Naive thymus-derived CD4-positive, alpha-beta T cell (primary cell): ENCODE results near the gene SH3TC1. TPM values are rescaled to one million over a fixed set of nuclear protein-coding genes. Genes with fewer than 3 reads are reported as not detected.

Source experiments
- ATAC-seq: fragments of 150-1000 bp; cut with Tn5 transposase; 2 replicates; pipeline ENCODE4 v1.10.0; 2021; ENCODE audit warnings: mild to moderate bottlenecking, moderate library complexity
- CTCF ChIA-PET: fragments of 350-600 bp; sonication (Branson Sonifier 250); formaldehyde crosslinking; loops from one replicate; lab custom pipeline; 2021; ENCODE audit warnings: antibody characterized with exemption; lab: Charles Lee
- POLR2A ChIA-PET: fragments of 350-600 bp; sonication (Branson Sonifier 250); formaldehyde crosslinking; loops from one replicate; lab custom pipeline; 2021; ENCODE audit warnings: antibody characterized with exemption, inconsistent platforms; lab: Charles Lee
- DNase-seq, 9 donors: peaks; one replicate each; pipeline versions ENCODE4 v3.0.0 to v3.0.0-alpha.2; 2020 to 2022; ENCODE audit warnings: mixed read lengths in 1 of 9
- H3K27ac ChIP-seq: one replicate; pipeline ENCODE4 v1.7.0; 2013; ENCODE audit warnings: mild to moderate bottlenecking, low read depth, low read length, moderate library complexity
- H3K27me3 ChIP-seq, 2 donors: one replicate each; pipeline ENCODE4 v1.7.0; 2013; ENCODE audit warnings: low read length in 2 of 2, mild to moderate bottlenecking in 2 of 2, moderate library complexity in 2 of 2; ENCODE audit not compliant: control insufficient read depth in 2 of 2, insufficient read depth in 2 of 2
- H3K36me3 ChIP-seq, 3 experiments: 1 replicate in 2 of 3; 2 replicates in 1 of 3; pipeline ENCODE4 v1.7.0; 2013; ENCODE audit warnings: low read length in 3 of 3, mild to moderate bottlenecking in 3 of 3, moderate library complexity in 1 of 3; ENCODE audit not compliant: insufficient read depth in 3 of 3, control insufficient read depth in 2 of 3
- H3K4me1 ChIP-seq, 2 donors: one replicate each; pipeline ENCODE4 v1.7.0; 2013; ENCODE audit warnings: low read length in 2 of 2, mild to moderate bottlenecking in 2 of 2, moderate library complexity in 1 of 2; ENCODE audit not compliant: control insufficient read depth in 2 of 2, insufficient read depth in 2 of 2
- H3K4me3 ChIP-seq: 2 replicates; pipeline ENCODE4 v1.7.0; 2013; ENCODE audit warnings: mild to moderate bottlenecking, low read length
- H3K9me3 ChIP-seq, 3 experiments: 1 replicate in 2 of 3; 2 replicates in 1 of 3; pipeline ENCODE4 v1.7.0; 2013; ENCODE audit warnings: low read length in 3 of 3; ENCODE audit not compliant: control insufficient read depth in 2 of 3
- H3K27ac Mint-ChIP-seq, 9 donors: one replicate each; pipeline ENCODE4 v1.8.0; 2020 to 2022; ENCODE audit warnings: mixed read lengths in 9 of 9, mild to moderate bottlenecking in 8 of 9, moderate library complexity in 5 of 9, inconsistent platforms in 2 of 9
- H3K27me3 Mint-ChIP-seq, 5 donors: one replicate each; pipeline ENCODE4 v1.8.0; 2021 to 2022; ENCODE audit warnings: mixed read lengths in 5 of 5, mild to moderate bottlenecking in 1 of 5
- H3K36me3 Mint-ChIP-seq, 5 donors: one replicate each; pipeline ENCODE4 v1.8.0; 2020 to 2022; ENCODE audit warnings: mixed read lengths in 5 of 5, mild to moderate bottlenecking in 3 of 5, inconsistent platforms in 1 of 5
- H3K4me1 Mint-ChIP-seq, 7 donors: one replicate each; pipeline ENCODE4 v1.8.0; 2020 to 2022; ENCODE audit warnings: mixed read lengths in 7 of 7, mild to moderate bottlenecking in 3 of 7, inconsistent platforms in 1 of 7
- H3K4me3 Mint-ChIP-seq, 10 donors: one replicate each; pipeline ENCODE4 v1.8.0; 2020 to 2022; ENCODE audit warnings: mild to moderate bottlenecking in 10 of 10, mixed read lengths in 10 of 10, moderate library complexity in 6 of 10, inconsistent platforms in 2 of 10
- H3K9me3 Mint-ChIP-seq, 11 donors: one replicate each; pipeline ENCODE4 v1.8.0; 2020 to 2022; ENCODE audit warnings: mixed read lengths in 11 of 11, mild to moderate bottlenecking in 4 of 11, inconsistent platforms in 1 of 11, moderate library complexity in 1 of 11
- intact Hi-C, 2 donors: fragments of 100-400 bp; cut with micrococcal nuclease; formaldehyde crosslinking; loops; one replicate each; pipeline ENCODE4 v1.15.1; 2023
- polyA plus RNA-seq, 2 donors: library from polyadenylated mRNA; unstranded; fragments of 300-500 nt; fragmentation: Illumina TruSeq; gene quantifications; one replicate each; pipeline ENCODE4 v1.2.3, GENCODE V29; 2021
- total RNA-seq, 6 experiments: library from RNA in 5 of 6; stranded (reverse) in 5 of 6; gene quantifications; 1 replicate in 5 of 6; 2 replicates in 1 of 6; pipeline ENCODE4 v1.2.3 and lab custom pipeline; 2021 to 2026

The SH3TC1 gene
- total and polyA plus RNA-seq, 7 experiments from 2014 or later: 6.5 to 120 (median 34.9) TPM

DNA sequence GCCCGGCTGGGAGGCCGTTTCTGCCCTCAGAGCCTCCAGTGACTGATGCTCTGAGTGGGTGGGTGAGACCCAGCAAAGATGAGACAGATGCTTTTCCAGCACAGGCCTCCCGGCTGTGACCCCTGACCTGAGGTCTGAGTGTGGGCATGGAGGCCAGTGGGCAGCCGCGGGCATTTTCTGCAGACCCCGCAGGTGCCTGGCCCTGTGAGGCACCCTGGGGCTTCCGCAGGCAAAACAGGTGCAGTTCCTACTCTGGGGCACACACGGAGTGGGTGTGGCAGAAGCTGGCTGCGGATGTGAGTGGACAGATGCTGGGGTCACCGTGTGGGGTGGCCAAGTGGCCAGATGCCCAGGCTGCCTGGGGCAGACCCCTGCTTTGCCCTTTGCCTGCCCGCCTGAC, 85.3 kb downstream of the SH3TC1 start:
- Mint-ChIP-seq H3K27ac (no peak overlapping the region), H3K4me1 (peaks cover 0 to 7% (median 0%) of the 10 kb centered on the region in 7 donors), H3K36me3 (no peaks in the 10 kb centered on the region), H3K9me3 (no peaks in the 10 kb centered on the region), H3K27me3 (no peaks in the 10 kb centered on the region), H3K4me3 (no peak overlapping the region)
- no peak overlapping the region for H3K27ac ChIP-seq
- H3K4me1 ChIP-seq: no peaks in the 10 kb centered on the region
- H3K4me3 ChIP-seq: no peak overlapping the region
- ATAC-seq: no peak
- POLR2A ChIA-PET: no interaction called here
- no peaks in the 10 kb centered on the region for H3K36me3 ChIP-seq
- CTCF ChIA-PET: no interaction called here
- intact Hi-C loops: no loop called here
- H3K9me3 ChIP-seq: no peaks in the 10 kb centered on the region
- no peak for DNase-seq
- no peaks in the 10 kb centered on the region for H3K27me3 ChIP-seq

GRCh38 chr4:8285143-8285975, 86.3 kb downstream of the SH3TC1 start:
- Mint-ChIP-seq H3K27me3 (no peaks in the 10 kb centered on the region), H3K4me3 (no peak overlapping the region), H3K9me3 (no peaks in the 10 kb centered on the region), H3K4me1 (peaks cover 0 to 4% (median 0%) of the 10 kb centered on the region in 7 donors), H3K27ac (no peak overlapping the region), H3K36me3 (no peaks in the 10 kb centered on the region)
- intact Hi-C loops: no loop called here
- no peaks in the 10 kb centered on the region for H3K27me3 ChIP-seq
- H3K9me3 ChIP-seq: no peaks in the 10 kb centered on the region
- no peaks in the 10 kb centered on the region for H3K36me3 ChIP-seq
- POLR2A ChIA-PET: no interaction called here
- ATAC-seq (no peak), DNase-seq (no peak)
- H3K4me1 ChIP-seq: no peaks in the 10 kb centered on the region
- no peak overlapping the region for H3K4me3 ChIP-seq
- no peak overlapping the region for H3K27ac ChIP-seq
- CTCF ChIA-PET: no interaction called here

- no peak overlapping the region for H3K4me3 ChIP-seq
- H3K36me3 ChIP-seq: no peaks in the 10 kb centered on the region
- Mint-ChIP-seq H3K4me3 (no peak overlapping the region), H3K36me3 (no peaks in the 10 kb centered on the region), H3K27ac (no peak overlapping the region), H3K27me3 (no peaks in the 10 kb centered on the region), H3K4me1 (peaks cover 0 to 4% (median 0%) of the 10 kb centered on the region in 7 donors), H3K9me3 (no peaks in the 10 kb centered on the region)
- ChIA-PET POLR2A (no interaction called here), CTCF (no interaction called here)
- intact Hi-C loops: no loop called here
- DNase-seq (no peak), ATAC-seq (no peak)
- H3K27me3 ChIP-seq: no peaks in the 10 kb centered on the region
- H3K4me1 ChIP-seq: no peaks in the 10 kb centered on the region
- H3K9me3 ChIP-seq: no peaks in the 10 kb centered on the region
- no peak overlapping the region for H3K27ac ChIP-seq
Observed at GRCh38 chr4:8285976-8286718, 87.1 kb downstream of the SH3TC1 start.

DNA sequence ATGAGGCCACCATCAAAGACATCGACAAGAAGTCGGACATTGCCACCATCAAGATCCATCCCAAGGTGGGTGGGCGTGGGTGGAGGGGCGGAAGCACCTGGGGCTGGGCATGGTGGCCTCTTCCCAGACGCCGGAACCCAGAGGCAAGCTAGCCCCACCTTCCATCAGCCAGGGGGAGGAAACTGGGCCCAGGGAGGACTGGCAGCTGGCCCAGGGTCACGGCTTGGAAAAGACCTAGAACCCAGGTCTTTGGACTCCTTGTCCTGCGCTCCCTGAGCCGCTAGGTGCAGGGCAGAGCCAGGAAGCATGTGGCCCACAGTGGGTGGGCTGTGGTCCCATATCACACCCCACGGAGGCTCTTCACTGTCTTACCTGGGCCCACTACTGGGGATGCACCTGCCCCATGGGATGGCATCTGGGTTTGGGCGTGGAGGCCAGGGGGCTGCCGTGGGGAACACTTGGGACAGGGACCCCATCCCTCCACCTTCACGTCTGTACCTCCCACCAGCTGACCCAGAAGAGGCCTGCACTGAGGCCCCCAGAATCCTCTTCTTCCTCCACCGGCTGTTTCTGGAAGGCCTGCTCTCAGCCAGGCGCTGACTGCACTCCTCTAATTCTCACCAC, 87.7 kb downstream of the SH3TC1 start:
- ChIA-PET CTCF (no interaction called here), POLR2A (no interaction called here)
- Histone ChIP-seq H3K4me3 (no peak overlapping the region), H3K27me3 (no peaks in the 10 kb centered on the region), H3K27ac (no peak overlapping the region), H3K36me3 (no peaks in the 10 kb centered on the region), H3K9me3 (no peaks in the 10 kb centered on the region), H3K4me1 (no peaks in the 10 kb centered on the region)
- no peaks in the 10 kb centered on the region for H3K9me3 Mint-ChIP-seq
- intact Hi-C loops: no loop called here
- no peak for DNase-seq
- no peak for ATAC-seq
- no peak overlapping the region for H3K4me3 Mint-ChIP-seq
- H3K27ac Mint-ChIP-seq: no peak overlapping the region
- peaks cover 0 to 4% (median 0%) of the 10 kb centered on the region in 7 donors for H3K4me1 Mint-ChIP-seq
- no peaks in the 10 kb centered on the region for H3K27me3 Mint-ChIP-seq
- no peaks in the 10 kb centered on the region for H3K36me3 Mint-ChIP-seq

GRCh38 chr4:8287343-8288280, 88.5 kb downstream of the SH3TC1 start:
- intact Hi-C loops: no loop called here
- Mint-ChIP-seq H3K9me3 (no peaks in the 10 kb centered on the region), H3K4me1 (peaks cover 0 to 4% (median 0%) of the 10 kb centered on the region in 7 donors), H3K27me3 (no peaks in the 10 kb centered on the region), H3K4me3 (no peak overlapping the region), H3K27ac (no peak overlapping the region), H3K36me3 (no peaks in the 10 kb centered on the region)
- no peaks in the 10 kb centered on the region for H3K4me1 ChIP-seq
- POLR2A ChIA-PET: no interaction called here
- DNase-seq (no peak), ATAC-seq (no peak)
- no peak overlapping the region for H3K4me3 ChIP-seq
- CTCF ChIA-PET: no interaction called here
- no peaks in the 10 kb centered on the region for H3K36me3 ChIP-seq
- no peaks in the 10 kb centered on the region for H3K9me3 ChIP-seq
- H3K27me3 ChIP-seq: no peaks in the 10 kb centered on the region
- H3K27ac ChIP-seq: no peak overlapping the region

DNA sequence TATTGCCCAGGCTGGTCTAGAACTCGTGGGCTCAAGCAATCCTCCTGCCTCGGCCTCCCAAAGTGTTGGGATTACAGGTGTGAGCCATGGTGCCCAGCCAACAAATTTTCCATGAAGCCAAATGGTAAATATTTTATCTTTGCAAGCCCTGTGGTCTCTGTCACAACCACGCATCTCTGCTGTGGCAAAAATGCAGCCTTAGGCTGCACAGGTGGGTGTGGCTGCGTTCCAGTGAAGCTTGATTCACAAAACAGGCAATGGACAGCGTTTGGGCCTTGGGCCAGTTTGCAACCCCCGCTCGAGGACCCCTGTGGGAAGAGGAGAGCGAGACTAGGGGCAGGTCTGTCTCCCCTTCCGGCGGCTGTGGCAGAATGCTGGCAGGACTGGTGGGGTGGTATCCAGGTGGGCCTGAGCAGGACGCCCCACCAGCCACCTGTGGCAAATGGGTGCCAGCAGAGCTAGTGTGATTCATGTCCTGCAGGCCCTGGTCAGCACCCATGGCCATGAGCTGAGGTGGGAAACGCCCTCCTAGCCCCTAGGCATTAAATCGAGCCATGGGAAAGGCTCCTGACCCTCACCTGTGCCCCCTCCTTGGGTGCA, 90.2 kb downstream of the SH3TC1 start:
- no peaks in the 10 kb centered on the region for H3K4me1 Mint-ChIP-seq
- Histone ChIP-seq H3K36me3 (no peaks in the 10 kb centered on the region), H3K4me1 (no peaks in the 10 kb centered on the region), H3K4me3 (no peak overlapping the region), H3K27ac (no peak overlapping the region), H3K27me3 (no peaks in the 10 kb centered on the region), H3K9me3 (no peaks in the 10 kb centered on the region)
- DNase-seq (no peak), ATAC-seq (no peak)
- intact Hi-C loops: no loop called here
- no peak overlapping the region for H3K27ac Mint-ChIP-seq
- H3K27me3 Mint-ChIP-seq: no peaks in the 10 kb centered on the region
- H3K9me3 Mint-ChIP-seq: no peaks in the 10 kb centered on the region
- no peaks in the 10 kb centered on the region for H3K36me3 Mint-ChIP-seq
- POLR2A ChIA-PET: no interaction called here
- CTCF ChIA-PET: no interaction called here
- H3K4me3 Mint-ChIP-seq: no peak overlapping the region
